ENCODE results near the gene CYP2A7. TPM values are rescaled to one million over a fixed set of nuclear protein-coding genes. Genes with fewer than 3 reads are reported as not detected.

CYP2A7 gene
- total RNA-seq: not detected in 2 replicates

GRCh38 chr19:40882062-40882461 lies at the start of gene CYP2A7:
TSS of gene CYP2A7 (minus strand) at chr19:40882231. CDS start at chr19:40882210, 21 bp downstream.

GRCh38 chr19:40850277-40850676 lies 31.8 kb downstream of the CYP2A7 start, which contains the start of gene CYP2A6:
TSS of gene CYP2A6 (minus strand) at chr19:40850447. CDS start at chr19:40850426, 21 bp downstream.

Other genes starting within 250 kb of the CYP2A7 start
- 31.8 and 72.5 TPM in 2 replicates for gene NUMBL, start 191.6 kb downstream of the CYP2A7 start, total RNA-seq
- gene COQ8B, start 165.3 kb downstream of the CYP2A7 start, total RNA-seq: 30.3 and 31.4 TPM in 2 replicates
- gene ITPKC, start 165.1 kb downstream of the CYP2A7 start, total RNA-seq: 14.3 and 15.1 TPM in 2 replicates
- 0.59 and 1.9 TPM in 2 replicates for gene ACTMAP, start 131.8 kb downstream of the CYP2A7 start, total RNA-seq
- gene SNRPA, start 131.0 kb downstream of the CYP2A7 start, total RNA-seq: 11.9 and 29.7 TPM in 2 replicates
- not detected in 2 replicates for gene MIA, start 106.7 kb downstream of the CYP2A7 start, total RNA-seq
- 9.5 and 11.1 TPM in 2 replicates for gene RAB4B, start 104.0 kb downstream of the CYP2A7 start, total RNA-seq
- gene EGLN2, start 83.0 kb downstream of the CYP2A7 start, total RNA-seq: 75.1 and 81.1 TPM in 2 replicates
- 0.30 TPM in 1 of 2 replicates, not detected in the other for gene CYP2A6, start 31.8 kb downstream of the CYP2A7 start, total RNA-seq
- gene CYP2B6, start 109.1 kb upstream of the CYP2A7 start, total RNA-seq: not detected in 2 replicates
- gene CYP2A13, start 206.2 kb upstream of the CYP2A7 start, total RNA-seq: not detected in 2 replicates
- gene CYP2F1, start 232.2 kb upstream of the CYP2A7 start, total RNA-seq: not detected in 2 replicates